Measurements from ENCODE around the gene CHRNB1.

DNA sequence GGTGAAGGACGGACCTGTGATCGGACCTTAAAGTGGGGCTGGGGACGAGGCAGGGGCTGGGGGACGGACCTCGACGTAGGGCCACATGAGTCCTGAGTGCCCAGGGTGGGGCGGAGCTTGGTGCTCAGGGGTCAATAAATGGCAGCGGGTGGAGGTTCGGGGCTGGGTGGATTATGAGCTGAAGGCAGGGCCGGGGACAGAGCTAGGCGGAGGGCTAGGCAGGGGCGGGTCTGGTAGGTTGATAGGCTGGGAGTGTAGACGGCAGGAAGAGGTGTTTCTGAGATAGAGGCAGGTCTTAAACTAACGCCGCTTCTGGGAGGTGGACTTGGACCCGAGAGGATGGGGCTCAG is 733 bp downstream of the CHRNB1 start:
- no peak for TF ChIP-seq POLR2A (IDR thresholded peaks at IDR 0.05; ENCODE audit: low read length)
- TF ChIP-seq GATA1 (IDR thresholded peaks at IDR 0.05; ENCODE audit: low read depth, low read length), result no peak
